ENCODE data around the gene GAD1. TPM values are rescaled to one million over a fixed set of nuclear protein-coding genes. Genes with fewer than 3 reads are reported as not detected.

GAD1 gene
- total RNA-seq = 0.52 and 0.76 TPM in 2 replicates

GRCh38 chr2:170816504-170817092 is at the start of gene GAD1:
Gene GAD1 (plus strand): TSS chr2:170816887. CDS start chr2:170818592, 1,705 bp downstream.

DNA sequence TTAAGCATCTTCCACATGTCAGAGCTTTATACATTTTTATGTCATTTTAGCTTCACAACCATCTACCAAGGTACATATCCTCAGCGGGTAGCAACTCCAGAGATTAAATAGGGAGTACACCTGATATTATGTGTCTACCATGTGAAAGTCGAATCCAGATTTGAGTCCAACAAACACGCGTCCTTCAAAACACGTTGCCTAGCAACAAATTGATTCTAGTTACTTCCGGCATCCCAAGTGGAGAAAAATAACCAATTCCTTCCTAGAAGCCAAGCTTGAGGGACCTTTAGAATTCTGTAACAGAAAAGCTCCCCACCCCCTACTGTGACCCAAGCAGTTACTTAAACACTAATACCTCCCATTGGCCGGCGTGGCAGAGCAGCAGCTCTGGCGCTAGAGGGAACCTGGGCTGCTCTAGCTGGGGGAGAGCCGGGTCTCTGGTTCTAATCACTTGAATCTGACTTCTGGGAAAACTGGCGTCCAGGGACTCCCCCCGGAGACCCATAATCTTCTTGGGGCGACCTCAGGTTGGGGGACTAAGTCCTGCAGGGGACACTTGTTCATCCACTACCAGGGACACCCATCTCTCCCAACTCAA is 46.6 kb upstream of the GAD1 start, which contains the start of gene ERICH2:
TSS of gene ERICH2 (plus strand) at position 371 of the 598 bp plus-strand sequence. CDS start 304 bp downstream, outside the sequence.

Other genes with a start within 250 kb of the GAD1 start
- not detected in 2 replicates for gene SP5, start 101.5 kb upstream of the GAD1 start, total RNA-seq
- gene ERICH2, start 46.5 kb upstream of the GAD1 start, total RNA-seq = not detected in 2 replicates
- gene GORASP2, start 112.4 kb downstream of the GAD1 start, total RNA-seq = 23.5 and 28.4 TPM in 2 replicates

All from dermis lymphatic vessel endothelial cell (primary cell).